Pulmonary artery endothelial cell (primary cell): ENCODE data around the gene ZC3H11A. TPM values are rescaled to one million over a fixed set of nuclear protein-coding genes. Genes with fewer than 3 reads are reported as not detected.
A peak's percentile ranks its signal among the peaks of the same experiment; 100 is the strongest.
"Not testable (repeated sequence)": the region's sequence is repeated elsewhere in the genome, so short reads cannot be mapped to it uniquely, and the experiment has no call there.

Experiments
- DNase-seq: peaks from one replicate; pipeline ENCODE4 v3.0.0-alpha.2; 2011; ENCODE audit warnings: low read depth, low spot score
- total RNA-seq: library from RNA; depleted of rRNA; stranded (reverse); fragments of >200 nt; gene quantifications from 2 replicates; pipeline ENCODE4 v1.2.3, GENCODE V29; 2014

Gene ZC3H11A
- 98.7 and 107 TPM in 2 replicates for total RNA-seq

DNA sequence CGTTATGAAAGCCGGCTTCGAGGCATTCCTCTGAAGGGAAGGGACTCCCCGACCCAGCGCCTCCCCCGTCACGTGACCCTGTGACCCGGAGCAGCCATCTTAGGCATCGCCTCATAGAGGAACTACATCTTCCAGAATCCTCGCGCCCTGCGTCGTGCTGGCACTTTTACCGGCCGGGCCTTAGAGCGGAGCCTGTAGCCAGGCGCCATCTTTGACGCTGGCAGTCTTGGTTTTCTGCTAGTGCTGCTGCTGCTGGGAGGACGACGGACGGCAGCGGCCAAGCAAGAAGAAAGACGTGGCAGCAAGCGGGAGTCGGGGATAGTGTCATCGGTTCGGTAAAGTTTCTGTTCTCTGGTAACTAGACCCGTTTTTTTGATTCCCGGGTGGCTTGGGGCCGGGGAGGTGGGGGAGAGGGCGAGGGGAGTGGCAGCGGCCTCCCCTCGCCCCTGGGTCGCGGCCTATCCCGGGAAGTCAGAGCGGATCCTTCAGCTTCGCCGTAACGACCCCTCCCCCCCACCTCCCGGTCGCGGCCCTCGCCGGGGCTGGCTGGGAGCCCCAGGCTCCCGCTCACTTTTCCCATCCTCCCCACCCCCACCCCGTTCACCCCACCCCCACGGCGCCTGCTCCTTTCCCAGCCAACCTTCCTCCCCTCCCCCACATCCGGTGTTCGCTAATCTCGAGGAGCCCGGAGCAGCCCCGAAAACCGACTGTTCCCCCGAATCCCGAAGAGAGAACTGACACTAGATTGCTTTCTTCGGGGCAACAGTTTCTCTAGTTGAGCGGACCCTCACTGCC lies at the start of gene ZC3H11A, which contains the start of gene ZBED6:
TSS of gene ZC3H11A (plus strand) at position 183 of the 795 bp plus-strand sequence. CDS start 21,448 bp downstream, outside the sequence.
TSS of gene ZBED6 (plus strand) at position 183 of the 795 bp plus-strand sequence. CDS start 1,900 bp downstream, outside the sequence.
- peak; percentile 95 for DNase-seq

DNA sequence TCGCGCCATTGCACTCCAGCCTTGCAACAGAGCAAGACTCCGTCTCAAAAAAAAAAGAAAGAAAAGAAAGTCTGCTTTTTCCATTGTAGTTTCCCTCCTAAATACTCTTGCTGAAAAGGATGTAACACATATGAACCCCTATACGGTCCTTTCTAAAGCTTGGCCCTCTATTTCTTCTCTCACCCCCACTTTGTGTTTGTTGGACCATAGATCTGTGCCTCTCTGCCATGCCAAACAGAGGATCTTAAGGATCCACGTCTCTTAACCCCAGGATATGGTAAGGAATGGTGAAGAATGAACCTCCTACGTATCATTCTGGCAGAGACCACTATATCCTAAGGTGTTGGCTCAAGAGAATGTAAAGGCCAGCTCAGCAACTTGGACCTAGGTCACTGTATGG lies 49.1 kb upstream of the ZC3H11A start:
- DNase-seq: no peak

DNA sequence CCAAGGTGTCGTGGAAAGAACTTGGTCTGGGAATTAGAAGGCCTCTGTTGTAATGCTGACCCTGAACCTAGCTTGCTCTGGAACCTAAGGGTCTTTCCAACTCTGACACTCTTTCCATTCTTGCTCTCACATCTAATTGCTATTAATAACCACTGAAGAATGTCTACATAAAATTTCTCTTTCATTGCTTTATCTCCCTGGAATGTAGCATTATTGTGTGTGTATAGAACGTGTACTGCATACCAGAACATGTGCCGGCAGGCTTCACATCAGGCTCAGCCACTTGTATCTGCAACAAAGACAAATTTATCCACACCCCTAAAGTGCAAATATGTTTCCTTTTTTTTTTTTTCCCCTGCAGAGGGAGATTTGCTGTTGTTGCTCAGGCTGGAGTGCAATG lies 44.4 kb upstream of the ZC3H11A start:
- no peak for DNase-seq

DNA sequence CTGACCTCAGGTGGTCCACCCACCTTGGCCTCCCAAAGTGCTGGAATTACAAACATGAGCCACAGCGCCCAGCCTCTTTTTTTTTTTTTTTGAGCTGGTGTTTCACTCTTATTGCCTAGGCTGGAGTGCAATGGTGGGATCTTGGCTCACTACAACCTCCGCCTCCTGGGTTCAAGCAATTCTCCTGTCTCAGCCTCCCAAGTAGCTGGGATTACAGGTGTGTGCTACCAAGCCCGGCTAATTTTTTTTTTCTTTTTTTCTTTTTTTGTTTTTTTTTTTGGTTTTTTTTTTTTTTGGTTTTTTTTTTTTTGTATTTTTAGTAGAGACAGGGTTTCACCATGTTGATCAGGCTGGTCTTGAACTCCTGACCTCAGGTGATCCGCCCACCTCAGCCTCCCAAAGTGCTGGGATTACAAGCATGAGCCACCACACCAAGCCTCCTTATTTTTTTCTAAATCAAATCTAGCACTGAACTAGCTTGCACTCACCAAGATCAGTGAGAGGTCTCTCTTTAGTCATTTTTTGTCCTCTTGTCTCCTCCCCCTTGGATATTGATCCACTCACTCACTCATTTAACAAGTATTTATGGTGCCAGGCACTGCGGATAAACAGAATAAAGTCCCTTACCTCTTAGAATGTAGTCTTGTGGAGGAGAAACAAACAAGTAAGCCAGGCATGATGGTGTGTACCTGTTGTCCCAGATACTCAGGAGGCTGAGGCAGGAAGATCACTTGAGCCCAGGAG lies 43.6 kb upstream of the ZC3H11A start:
- DNase-seq: not testable (repeated sequence)

DNA sequence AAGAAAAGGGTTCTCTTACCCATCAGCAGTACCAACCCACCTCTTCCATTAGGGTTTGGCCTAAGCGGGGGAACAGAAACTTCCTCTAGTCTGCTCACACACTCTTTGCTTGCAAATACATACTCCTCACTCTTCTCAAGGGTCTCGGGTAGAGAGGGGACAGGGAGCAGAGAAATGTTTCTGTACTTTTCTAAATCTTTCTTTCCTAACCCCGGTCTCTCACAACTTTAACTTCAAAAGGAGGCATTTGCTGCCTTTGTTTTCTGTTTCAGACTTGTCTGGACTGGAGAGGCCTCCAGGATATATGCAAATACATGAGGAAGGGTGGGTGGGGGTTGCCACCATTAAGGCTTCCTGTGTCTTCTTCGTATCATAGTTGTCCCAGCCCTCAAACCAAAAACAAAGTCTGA lies 41.0 kb upstream of the ZC3H11A start:
- DNase-seq: no peak

DNA sequence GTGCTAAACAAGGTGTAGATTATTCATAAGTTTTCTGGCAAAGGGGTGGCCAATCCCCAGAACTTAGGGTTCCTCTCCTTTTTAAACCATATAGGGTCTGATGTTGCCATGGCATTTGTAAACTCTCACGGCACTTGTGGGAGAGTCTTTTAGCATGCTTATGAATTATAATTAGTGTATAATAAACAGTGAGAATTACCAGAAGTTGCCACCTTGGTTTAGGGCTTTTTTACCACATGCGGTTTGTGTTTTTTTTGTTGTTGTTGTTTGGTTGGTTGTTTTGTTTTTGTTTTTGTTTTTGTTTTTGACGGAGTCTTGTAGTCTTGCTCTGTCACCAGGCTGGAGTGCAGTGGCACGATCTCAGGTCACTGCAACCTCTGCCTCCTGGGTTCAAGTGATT lies 39.4 kb upstream of the ZC3H11A start:
- DNase-seq: no peak

DNA sequence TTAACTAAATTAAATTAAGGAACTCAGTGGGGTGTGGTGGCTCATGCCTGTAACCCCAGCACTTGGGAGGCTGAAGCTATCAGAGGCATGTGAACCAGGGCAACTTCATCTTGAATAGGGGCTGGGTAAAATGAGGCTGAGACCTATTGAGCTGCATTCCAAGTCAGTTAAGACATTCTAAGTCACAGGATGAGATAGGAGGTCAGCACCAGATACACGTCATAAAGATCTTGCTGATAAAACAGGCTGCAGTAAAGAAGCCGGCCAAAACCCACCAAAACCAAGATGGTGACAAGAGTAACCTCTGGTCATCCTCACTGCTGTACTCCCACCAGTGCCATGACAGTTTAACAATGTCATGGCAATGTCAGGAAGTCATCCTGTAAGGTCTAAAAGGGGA lies 36.7 kb upstream of the ZC3H11A start:
- not testable (repeated sequence) for DNase-seq

DNA sequence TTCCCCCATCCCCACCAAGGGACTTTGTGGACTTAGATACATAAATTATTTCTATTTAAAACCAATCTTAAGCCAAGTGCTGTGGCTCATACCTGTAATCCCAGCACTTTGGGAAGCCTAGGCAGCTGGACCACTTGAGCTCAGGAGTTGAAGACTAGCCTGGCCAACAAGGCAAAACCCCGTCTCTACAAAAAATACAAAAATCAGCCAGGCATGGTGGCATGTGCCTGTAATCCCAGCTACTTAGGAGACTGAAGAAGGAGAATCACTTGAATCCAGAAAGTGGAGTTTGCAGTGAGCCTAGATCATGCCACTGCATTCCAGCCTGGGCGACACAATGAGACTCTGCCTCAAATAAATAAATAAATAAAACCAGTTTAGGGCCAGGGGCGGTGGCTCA lies 34.9 kb upstream of the ZC3H11A start:
- no peak for DNase-seq

DNA sequence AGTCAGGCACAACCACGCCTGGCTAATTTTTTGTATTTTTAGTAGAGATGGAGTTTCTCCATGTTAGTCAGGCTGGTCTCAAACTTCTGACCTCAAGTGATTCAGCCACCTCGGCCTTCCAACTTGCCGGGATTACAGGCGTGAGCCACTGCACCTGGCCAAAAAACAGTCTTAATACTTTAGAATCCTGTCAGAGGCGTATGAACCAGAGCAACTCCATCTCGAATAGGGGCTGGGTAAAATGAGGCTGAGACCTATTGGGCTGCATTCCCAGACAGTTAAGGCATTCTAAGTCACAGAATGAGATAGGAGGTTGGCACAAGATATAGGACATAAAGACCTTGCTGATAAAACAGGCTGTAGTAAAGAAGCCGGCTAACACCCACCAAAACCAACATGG lies 33.5 kb upstream of the ZC3H11A start:
- DNase-seq: not testable (repeated sequence)

DNA sequence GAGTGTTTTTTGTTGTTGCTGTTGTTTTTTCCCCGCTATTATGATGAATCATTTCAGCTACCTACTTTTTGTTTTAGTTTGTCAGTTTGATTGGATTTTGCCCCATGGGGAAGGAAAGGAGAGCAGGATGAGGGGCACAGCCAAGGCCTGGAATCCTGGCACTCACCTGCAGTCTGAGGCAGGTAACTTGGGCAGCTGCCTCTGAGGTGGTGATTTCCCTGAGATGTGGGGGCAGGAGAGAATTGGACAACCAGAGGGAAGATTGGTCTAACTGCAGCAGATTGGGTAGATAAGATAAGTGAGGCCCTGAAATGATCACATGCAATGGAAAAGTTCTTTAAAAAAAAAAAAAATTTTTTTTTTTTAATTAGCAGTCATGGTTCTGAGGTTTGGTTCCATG lies 31.9 kb upstream of the ZC3H11A start:
- DNase-seq: no peak

DNA sequence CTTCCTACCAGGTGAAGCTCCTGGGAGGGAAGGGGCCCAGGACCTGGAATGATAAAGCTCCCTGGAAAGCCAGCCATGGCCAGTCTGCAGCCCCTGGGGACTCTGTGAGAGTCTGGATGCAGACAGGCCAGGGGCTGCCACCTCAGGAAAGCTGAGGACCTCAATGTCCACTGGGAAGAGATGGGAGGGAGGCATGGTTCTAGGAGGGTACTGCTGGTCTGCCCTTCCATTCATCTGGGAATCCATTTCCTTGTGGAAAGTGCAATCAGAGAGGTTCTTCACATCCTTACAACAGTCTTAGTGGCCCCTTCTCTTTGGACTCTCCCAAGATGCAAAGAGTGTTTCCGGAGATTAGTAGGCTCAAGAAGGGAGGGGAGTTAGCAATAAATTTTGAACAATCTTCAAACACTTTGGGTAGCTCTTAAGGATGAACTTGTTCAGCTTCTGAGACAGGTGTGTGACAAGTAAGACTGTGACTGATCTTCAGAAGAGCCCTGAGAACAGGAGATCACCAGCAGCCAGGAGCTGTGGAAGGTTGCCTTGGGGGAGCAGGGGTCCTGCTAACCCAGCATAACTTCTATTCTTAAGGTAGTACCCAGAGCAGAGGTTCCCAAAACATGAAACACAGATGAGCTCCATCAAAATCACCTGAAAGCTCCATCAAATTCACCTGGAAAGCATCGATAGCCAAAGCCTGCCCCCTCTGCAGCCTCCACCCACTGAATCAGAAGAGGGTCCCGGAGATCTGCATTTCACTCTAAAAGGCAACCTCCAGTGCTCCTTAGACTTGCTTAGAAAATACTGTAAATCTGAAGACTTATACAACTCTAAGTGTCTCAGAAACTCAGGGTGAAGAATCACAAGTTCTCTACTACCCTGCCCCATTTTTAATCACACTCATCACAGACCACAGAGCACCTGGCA lies 31.1 kb upstream of the ZC3H11A start:
- no peak for DNase-seq

DNA sequence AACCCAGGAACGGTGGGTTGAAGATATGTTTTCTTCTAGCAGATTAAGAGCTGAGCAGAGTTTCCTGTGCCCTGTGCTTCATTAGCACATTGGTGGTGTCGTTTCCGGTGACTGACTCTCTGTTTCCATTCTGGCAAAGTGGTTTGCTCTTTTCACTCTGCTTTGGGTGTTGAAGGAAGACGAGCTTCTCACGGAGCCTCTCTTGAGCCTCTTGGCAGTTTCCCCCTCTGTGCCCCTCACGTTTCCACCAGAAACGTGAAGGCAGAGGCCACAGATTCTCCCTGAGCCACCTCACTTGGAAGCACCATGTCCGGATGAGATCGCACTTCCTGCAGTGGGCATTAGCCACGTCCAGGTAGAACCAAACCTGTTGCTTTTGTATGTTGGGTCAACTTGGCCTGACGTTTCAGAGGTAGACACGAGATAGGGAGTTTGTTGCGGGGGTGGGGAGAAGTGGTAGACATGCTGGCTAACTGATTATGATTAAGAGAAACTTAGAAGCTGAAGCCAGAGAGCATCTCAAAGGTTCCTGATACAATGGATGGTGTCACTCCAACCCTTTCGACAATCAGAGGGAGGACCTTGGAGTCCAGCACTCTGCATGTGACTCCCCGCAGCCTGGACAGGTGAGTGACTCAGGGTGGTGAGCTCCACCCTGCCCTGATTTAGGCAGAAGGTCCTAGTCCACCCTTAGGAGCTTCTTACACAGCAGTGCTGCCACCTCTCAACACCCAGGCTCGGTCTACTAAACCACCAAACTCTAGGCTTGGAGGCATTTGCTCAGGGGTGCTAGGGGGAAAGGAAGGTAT lies 30.2 kb upstream of the ZC3H11A start, which contains the start of gene LAX1:
TSS of gene LAX1 (plus strand) at position 155 of the 809 bp plus-strand sequence. CDS start at position 538, 383 bp downstream.
- DNase-seq: no peak

DNA sequence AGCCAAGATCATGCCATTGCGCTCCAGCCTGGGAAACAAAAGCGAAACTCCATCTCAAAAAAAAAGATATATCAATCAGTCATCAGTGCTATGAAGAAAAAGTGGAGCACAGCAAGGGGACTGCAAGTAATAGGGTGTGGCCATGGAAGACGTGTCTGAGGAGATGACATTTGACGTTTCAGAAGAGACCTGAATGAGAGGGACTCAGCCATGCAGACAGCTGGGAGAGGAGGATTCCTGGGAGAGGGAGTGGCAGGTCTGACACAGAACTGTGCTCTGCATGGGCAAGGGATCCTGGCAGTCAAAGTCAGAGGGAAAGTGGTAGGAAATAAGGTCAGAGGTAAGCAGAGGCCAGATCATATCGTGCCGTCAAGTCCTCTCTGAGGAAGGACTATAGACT lies 27.2 kb upstream of the ZC3H11A start:
- DNase-seq: no peak

DNA sequence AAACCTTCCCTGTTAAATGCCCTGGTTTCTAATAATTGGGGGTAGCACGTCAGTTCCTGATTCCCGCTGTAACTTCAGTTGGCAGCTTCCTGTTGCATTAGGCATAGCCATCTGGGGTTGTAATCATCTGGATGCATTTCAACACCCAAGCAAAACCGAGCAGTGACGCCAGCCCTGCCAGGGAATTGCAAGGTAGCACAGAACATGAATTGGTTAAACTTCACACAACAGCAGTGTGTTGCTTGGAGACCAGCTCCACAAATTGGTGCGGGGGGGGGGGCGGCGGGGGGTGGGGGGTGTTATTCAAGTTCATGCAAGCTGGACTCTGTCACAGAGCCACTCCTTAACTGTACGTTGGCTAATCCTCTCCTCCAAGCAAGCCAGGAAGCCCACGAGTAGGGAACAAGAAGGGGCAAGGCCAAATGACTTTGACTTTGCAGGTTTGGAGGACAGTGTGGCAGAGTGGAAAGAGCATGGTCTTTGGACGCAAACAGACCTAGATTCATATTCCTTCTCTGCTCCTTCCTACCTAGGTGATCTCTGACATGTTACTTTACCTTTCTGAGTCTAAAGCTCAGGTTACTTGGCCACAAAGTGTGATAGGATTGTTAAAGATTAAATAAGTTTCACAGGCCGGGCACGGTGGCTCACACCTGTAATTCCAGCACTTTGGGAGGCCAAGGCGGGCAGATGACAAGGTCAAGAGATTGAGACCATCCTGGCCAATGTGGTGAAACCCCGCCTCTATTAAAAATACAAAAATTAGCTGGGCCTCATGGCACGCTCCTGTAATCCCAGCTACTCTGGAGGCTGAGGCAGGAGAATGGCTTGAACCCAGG lies 25.7 kb upstream of the ZC3H11A start:
- DNase-seq: peak; percentile 59

DNA sequence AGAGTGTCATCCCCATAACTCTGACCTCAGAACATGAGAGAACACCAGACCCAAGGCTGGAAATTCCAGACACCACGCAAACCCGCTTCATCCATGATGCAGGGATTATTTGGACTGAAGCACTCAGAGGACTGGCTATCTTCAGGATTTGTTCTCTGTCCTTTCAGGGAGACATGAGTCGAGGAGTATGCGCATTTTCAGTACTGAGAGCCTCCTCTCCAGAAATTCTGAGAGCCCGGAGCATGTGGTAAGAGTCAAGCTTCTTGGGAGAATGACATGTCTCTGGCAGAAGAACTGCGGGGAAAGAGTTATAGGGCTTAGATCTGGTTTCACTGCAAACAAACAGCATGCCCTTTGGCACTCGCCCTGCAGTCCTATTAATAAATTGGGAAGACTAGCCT lies 23.5 kb upstream of the ZC3H11A start:
- DNase-seq: no peak

DNA sequence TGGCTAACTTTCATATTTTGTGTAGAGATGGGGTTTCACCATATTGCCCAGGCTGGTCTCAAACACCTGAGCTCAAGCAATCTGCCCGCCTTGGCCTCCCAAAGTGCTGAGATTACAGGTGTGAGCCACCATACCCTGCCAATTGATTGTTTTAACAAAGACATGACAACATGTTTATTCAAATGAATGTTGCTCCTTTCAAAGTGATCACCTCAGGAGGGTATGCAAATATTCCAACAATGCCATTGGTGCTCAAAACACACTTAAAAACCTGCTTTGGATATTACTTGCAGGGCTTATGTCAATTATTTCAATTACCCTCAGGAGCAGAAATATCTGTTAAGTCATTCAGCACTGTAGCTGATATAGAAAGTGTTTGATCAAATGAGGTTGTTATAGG lies 22.6 kb upstream of the ZC3H11A start:
- DNase-seq: no peak

DNA sequence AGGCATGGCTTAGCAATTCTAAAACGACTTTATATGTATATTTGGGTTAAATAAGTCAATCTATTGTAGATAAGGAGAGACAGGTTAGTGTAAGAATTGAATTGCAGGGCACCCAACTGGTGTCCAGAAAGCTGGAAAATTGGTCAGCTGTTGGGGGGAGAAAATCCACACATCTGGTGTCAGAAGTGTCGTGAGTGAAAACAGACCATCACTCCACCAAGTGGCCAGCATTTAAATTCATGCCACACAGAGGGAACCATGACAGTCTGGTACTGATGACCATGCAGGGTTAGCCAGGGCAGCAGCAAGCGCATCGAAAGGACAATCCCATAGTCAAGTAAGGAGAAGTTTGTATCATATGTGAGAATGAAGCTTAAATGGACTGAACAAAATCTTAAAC lies 18.8 kb upstream of the ZC3H11A start:
- no peak for DNase-seq

DNA sequence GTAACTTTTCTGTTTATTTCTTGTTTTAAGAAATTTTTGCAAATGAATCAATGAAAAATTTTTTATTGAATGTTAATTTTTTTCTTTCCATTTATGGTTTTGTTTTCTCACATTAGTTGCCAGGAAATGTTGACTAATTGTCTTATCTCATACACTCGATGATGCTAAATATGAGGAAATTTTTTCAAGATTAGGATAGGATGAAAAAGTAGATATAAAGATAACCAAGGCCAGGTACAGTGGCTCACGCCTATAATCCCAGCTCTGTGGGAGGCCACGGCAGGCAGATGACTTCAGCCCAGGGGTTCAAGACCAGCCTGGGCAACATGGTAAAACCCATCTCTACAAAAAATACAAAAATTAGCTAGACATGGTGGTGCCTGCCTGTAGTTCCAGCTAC lies 17.8 kb upstream of the ZC3H11A start:
- no peak for DNase-seq

DNA sequence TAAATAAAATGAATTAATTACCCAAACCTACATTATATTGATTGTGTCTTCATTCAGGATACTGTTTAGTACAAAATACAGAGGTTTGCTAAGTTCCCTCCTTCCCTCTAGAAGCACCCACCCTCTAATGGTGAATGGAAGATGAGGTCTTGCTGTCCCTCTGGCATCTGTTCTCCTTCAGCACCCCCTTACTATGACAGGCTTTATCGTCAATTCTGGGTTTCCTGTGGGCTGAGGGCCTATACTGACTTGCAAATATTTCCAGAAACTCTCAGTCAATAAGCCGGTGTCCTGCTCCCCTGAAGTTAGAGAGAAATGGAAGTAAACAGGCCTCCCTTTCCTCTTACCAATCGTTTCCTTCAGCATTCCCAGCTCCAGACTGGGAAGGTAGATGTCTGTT lies 17.3 kb upstream of the ZC3H11A start:
- no peak for DNase-seq

DNA sequence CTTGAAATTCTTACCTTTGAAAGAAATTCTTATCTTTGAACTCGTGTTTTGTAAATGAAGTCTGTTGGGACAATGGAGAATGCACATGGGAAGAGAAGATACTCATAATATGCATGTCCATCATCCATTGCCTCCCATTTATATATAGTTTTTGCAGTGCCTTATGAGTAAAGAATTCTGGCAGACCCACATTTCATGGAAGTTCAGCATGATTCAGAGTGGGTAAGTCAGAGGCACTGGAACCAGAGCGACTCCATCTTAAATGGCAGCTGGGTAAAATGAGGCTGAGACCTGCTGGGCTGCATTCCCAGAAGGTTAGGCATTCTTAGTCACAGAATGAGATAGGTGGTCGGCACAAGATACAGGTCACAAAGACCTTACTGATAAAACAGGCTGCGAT lies 16.6 kb upstream of the ZC3H11A start:
- no peak for DNase-seq
